Astrocyte of the spinal cord (primary cell): Measurements from ENCODE around the gene STRIT1.

Experiments
- DNase-seq: peaks from one replicate; pipeline ENCODE4 v3.0.0; 2011; ENCODE audit warnings: low read depth, low spot score
- H3K4me3 ChIP-seq: 2 replicates; pipeline ENCODE4 v1.5.1; 2011; ENCODE audit warnings: low read depth, mild to moderate bottlenecking, low read length, moderate library complexity
- in situ Hi-C: cut with HindIII; loops from 2 replicates; pipeline ENCODE4 v1.10.0; 2017; ENCODE audit warnings: low sequenced_read_pairs
- TF ChIP-seq, protein P1 (sequence below): IDR thresholded peaks from 2 replicates; pipeline ENCODE4 v1.5.1; 2012; ENCODE audit warnings: low read depth, mild to moderate bottlenecking, low read length, inconsistent platforms

STRIT1 gene

DNA sequence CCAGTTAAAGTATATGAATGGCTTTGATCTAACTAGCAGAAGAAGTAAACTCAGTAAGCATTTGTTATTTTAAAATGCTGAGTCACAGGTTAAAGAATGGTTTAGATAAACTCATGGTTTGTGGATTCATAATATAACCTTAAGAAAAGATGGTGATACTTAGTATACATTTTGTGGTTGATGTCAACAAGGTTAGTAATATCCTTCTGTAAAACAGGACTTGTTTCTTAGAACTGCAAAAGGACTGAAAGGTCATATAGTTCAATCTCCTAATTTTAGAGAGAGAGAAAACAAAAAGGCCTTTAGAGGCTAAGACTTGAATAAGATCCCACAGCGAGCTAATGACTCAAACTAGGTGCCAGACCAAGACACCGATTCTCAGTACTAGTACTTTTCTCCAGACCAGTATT lies 50.0 kb downstream of the STRIT1 start:
- TF ChIP-seq, protein P1, sequence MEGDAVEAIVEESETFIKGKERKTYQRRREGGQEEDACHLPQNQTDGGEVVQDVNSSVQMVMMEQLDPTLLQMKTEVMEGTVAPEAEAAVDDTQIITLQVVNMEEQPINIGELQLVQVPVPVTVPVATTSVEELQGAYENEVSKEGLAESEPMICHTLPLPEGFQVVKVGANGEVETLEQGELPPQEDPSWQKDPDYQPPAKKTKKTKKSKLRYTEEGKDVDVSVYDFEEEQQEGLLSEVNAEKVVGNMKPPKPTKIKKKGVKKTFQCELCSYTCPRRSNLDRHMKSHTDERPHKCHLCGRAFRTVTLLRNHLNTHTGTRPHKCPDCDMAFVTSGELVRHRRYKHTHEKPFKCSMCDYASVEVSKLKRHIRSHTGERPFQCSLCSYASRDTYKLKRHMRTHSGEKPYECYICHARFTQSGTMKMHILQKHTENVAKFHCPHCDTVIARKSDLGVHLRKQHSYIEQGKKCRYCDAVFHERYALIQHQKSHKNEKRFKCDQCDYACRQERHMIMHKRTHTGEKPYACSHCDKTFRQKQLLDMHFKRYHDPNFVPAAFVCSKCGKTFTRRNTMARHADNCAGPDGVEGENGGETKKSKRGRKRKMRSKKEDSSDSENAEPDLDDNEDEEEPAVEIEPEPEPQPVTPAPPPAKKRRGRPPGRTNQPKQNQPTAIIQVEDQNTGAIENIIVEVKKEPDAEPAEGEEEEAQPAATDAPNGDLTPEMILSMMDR = no peak
- peak; percentile 56 for DNase-seq
- no peak overlapping the region for H3K4me3 ChIP-seq
- in situ Hi-C loops = no loop called here

DNA sequence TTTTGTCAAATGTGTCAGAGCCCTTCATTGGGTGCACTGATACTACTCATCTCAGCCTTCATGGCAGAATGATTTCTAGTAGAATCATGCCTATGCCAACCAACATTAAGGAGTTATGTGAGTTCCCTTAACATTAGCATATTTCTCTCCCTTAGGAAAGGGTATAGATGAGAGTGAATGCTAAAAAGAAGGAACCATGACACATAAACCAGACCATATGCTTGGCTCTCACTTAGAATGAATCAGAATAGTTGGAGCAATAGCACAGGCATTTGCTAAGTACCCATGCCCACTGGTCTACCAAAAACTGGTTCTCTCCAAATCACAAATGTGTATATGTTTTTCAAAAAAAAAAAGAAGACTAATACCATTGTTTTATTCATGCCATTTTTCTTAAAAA lies 51.1 kb downstream of the STRIT1 start:
- TF ChIP-seq, protein P1 = no peak
- no peak overlapping the region for H3K4me3 ChIP-seq
- in situ Hi-C loops = no loop called here
- peak; percentile 35 for DNase-seq

DNA sequence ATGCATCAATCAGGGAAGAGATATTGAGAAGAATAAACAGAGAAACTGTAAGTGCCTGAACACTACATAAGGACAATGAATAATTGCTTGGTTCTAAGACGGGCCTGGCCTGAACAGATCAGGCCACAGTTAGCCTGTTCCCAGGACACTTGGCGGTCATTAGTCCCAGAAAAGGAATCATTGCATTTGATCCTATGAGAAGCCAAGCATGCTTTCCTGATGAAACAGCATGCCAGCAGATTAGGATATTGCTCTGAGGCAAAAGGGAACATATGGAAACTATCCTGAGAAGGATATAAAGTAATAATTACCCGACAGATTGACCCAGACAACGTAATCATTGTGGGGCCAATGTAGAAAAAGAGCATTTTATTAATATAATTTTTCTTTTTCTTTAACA lies 51.9 kb downstream of the STRIT1 start:
- in situ Hi-C loops = no loop called here
- TF ChIP-seq, protein P1 = no peak
- DNase-seq = no peak
- H3K4me3 ChIP-seq = no peak overlapping the region
